Endometrial microvascular endothelial cells (primary cell): ENCODE results near the gene SLC31A2. TPM values are rescaled to one million over a fixed set of nuclear protein-coding genes. Genes with fewer than 3 reads are reported as not detected.
"Not testable (repeated sequence)": the region's sequence is repeated elsewhere in the genome, so short reads cannot be mapped to it uniquely, and the experiment has no call there.

Experiments
- in situ Hi-C: cut with HindIII; loops from 2 replicates; pipeline ENCODE4 v1.10.0; 2017; ENCODE audit warnings: low sequenced_read_pairs, low pct_unique_long_range_greater_than_20kb; ENCODE audit errors: inconsistent ontology term
- total RNA-seq: library from RNA; depleted of rRNA; stranded (reverse); fragments of >200 nt; gene quantifications from one replicate; pipeline ENCODE4 v1.2.3, GENCODE V29; 2015; ENCODE audit errors: inconsistent ontology term

Gene SLC31A2
- total RNA-seq, 1 donor from 2014 or later, result 4.4 TPM

- in situ Hi-C loops, result no loop called here
These were observed 1.9 kb upstream of the SLC31A2 start for GRCh38 chr9:113148781-113149510.

- in situ Hi-C loops, result not testable (repeated sequence)
These were observed 1.2 kb upstream of the SLC31A2 start for GRCh38 chr9:113149561-113149960.

GRCh38 chr9:113151696-113152630, 1.2 kb downstream of the SLC31A2 start:
- in situ Hi-C loops, result no loop called here

GRCh38 chr9:113152699-113153098, 1.9 kb downstream of the SLC31A2 start:
- in situ Hi-C loops, result no loop called here

GRCh38 chr9:113153599-113153998, 2.8 kb downstream of the SLC31A2 start:
- in situ Hi-C loops, result no loop called here

GRCh38 chr9:113154471-113154870, 3.7 kb downstream of the SLC31A2 start:
- in situ Hi-C loops, result no loop called here

GRCh38 chr9:113154946-113155345, 4.1 kb downstream of the SLC31A2 start:
- in situ Hi-C loops, result no loop called here

GRCh38 chr9:113155911-113156588, 5.2 kb downstream of the SLC31A2 start:
- in situ Hi-C loops, result no loop called here

- in situ Hi-C loops, result no loop called here
These were observed 6.1 kb downstream of the SLC31A2 start for GRCh38 chr9:113156880-113157279.

GRCh38 chr9:113158446-113158845, 7.6 kb downstream of the SLC31A2 start:
- in situ Hi-C loops, result no loop called here

GRCh38 chr9:113160571-113160970, 9.8 kb downstream of the SLC31A2 start:
- in situ Hi-C loops, result no loop called here

- in situ Hi-C loops, result no loop called here
These were observed 12.2 kb downstream of the SLC31A2 start for GRCh38 chr9:113163001-113163400.

GRCh38 chr9:113164536-113165300, 13.9 kb downstream of the SLC31A2 start:
- in situ Hi-C loops, result no loop called here

- in situ Hi-C loops, result no loop called here
These were observed 15.2 kb downstream of the SLC31A2 start for GRCh38 chr9:113166039-113166438.

- in situ Hi-C loops, result no loop called here
These were observed 18.0 kb downstream of the SLC31A2 start for GRCh38 chr9:113168809-113169208.

- in situ Hi-C loops, result no loop called here
These were observed 22.5 kb downstream of the SLC31A2 start for GRCh38 chr9:113173341-113173740.

GRCh38 chr9:113176803-113177202, 26.0 kb downstream of the SLC31A2 start:
- in situ Hi-C loops, result no loop called here

- in situ Hi-C loops, result no loop called here
These were observed 26.4 kb downstream of the SLC31A2 start for GRCh38 chr9:113177251-113177650.

- in situ Hi-C loops, result no loop called here
These were observed 27.3 kb downstream of the SLC31A2 start for GRCh38 chr9:113178087-113178486.
